GM13977 (cell line): Measurements from ENCODE around the gene GRID2.

Source experiments
- DNase-seq: peaks from one replicate; pipeline ENCODE4 v3.0.0; 2012; ENCODE audit warnings: low spot score
- CTCF ChIP-seq: IDR thresholded peaks from 2 replicates; pipeline ENCODE4 v1.5.1; 2012; ENCODE audit warnings: mild to moderate bottlenecking, control low read depth; ENCODE audit not compliant: insufficient read depth; ENCODE audit errors: extremely low read depth, missing control alignments
- in situ Hi-C: fragments of 300-500 bp; cut with MboI; formaldehyde crosslinking; loops from one replicate; pipeline ENCODE4 v1.12.0; 2022; ENCODE audit warnings: low sequenced_read_pairs, low pct_unique_long_range_greater_than_20kb, mixed read lengths, inconsistent platforms; ENCODE audit not compliant: unreplicated experiment

Gene GRID2

GRCh38 chr4:93396272-93396671 is 1092.5 kb downstream of the GRID2 start:
- in situ Hi-C loops = no loop called here
- DNase-seq = no peak
- TF ChIP-seq CTCF = no peak

DNA sequence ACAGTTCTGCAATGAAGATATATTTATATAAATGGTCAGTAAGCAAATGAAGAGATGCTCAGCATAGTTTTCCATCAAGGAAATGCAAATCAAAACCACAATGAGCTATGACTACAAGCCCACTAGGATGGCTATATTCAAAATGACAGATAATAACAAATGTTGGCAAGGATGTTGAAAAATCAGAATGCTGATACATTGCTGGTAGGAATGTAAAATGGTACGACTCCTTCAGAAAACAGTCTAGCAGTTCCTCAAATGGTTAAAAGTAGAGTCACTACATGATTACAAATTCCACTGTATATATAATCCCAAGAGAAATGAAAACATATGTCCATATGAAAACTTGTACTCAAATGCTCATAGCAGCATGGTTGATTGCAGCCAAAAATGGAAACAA is 1099.8 kb downstream of the GRID2 start:
- TF ChIP-seq CTCF = no peak
- no peak for DNase-seq
- in situ Hi-C loops = no loop called here

GRCh38 chr4:93407493-93408275 is 1103.9 kb downstream of the GRID2 start:
- TF ChIP-seq CTCF = no peak
- in situ Hi-C loops = no loop called here
- DNase-seq = no peak

DNA sequence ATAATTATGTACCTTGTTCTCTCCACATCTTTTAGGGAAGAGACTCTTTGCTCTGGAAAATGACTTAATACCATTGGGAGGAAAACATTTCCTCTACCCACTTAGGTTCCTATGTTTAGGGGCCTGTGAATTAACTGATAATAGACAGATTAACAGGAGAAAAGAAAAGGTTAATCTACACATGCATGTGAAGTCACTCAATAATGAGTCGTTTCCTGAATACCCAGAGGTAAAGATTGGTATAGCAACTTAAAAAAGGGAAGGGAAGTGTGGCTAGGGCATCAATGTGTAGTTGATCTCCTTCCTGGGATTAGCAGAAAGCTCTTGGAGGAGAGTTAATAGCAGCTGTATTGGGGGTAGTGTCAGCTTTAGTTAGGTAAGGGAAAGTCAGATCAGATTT is 1105.3 kb downstream of the GRID2 start:
- no peak for TF ChIP-seq CTCF
- in situ Hi-C loops = no loop called here
- no peak for DNase-seq

GRCh38 chr4:93414041-93414550 is 1110.3 kb downstream of the GRID2 start:
- in situ Hi-C loops = no loop called here

More at GRCh38 chr4:93414041-93414550, 1110.3 kb downstream of the GRID2 start:
- no peak for DNase-seq
- TF ChIP-seq CTCF = no peak
